Neural cell (in vitro differentiated cells): Measurements from ENCODE around the gene RNF144B.

Experiments
- CTCF ChIP-seq: fragments of 450-650 bp; IDR thresholded peaks from 2 replicates; pipeline ENCODE4 v1.5.1; 2014; ENCODE audit warnings: antibody characterized with exemption, mild to moderate bottlenecking, moderate library complexity; ENCODE audit not compliant: poor library complexity, severe bottlenecking
- EP300 ChIP-seq: fragments of 450-650 bp; conservative IDR thresholded peaks from 2 replicates; pipeline ENCODE4 v1.6.1; 2014; ENCODE audit warnings: antibody characterized with exemption, mild to moderate bottlenecking, moderate library complexity; ENCODE audit not compliant: poor library complexity, severe bottlenecking
- EZH2 ChIP-seq: fragments of 200-600, 300-800 bp; shearing (Covaris generic), sonication (generic); IDR thresholded peaks from 2 replicates; pipeline ENCODE4 v1.6.1; 2014; ENCODE audit warnings: antibody characterized with exemption, low read length, borderline replicate concordance, mild to moderate bottlenecking; ENCODE audit not compliant: insufficient read depth, poor library complexity, severe bottlenecking
- MXI1 ChIP-seq: fragments of 450-650 bp; conservative IDR thresholded peaks from 2 replicates; pipeline ENCODE4 v1.6.1; 2014; ENCODE audit warnings: antibody characterized with exemption, mild to moderate bottlenecking; ENCODE audit not compliant: poor library complexity, severe bottlenecking
- POLR2AphosphoS5 ChIP-seq: IDR thresholded peaks from 2 replicates; pipeline ENCODE4 v1.6.1; 2012
- RAD21 ChIP-seq: fragments of 450-650 bp; conservative IDR thresholded peaks from 2 replicates; pipeline ENCODE4 v1.6.1; 2014; ENCODE audit warnings: antibody characterized with exemption, mild to moderate bottlenecking, moderate library complexity
- REST ChIP-seq: IDR thresholded peaks from 2 replicates; pipeline ENCODE4 v1.6.1; 2012; ENCODE audit warnings: borderline replicate concordance
- SMC3 ChIP-seq: fragments of 450-650 bp; conservative IDR thresholded peaks from 2 replicates; pipeline ENCODE4 v1.6.1; 2014; ENCODE audit warnings: antibody characterized with exemption, mild to moderate bottlenecking, moderate library complexity; ENCODE audit not compliant: poor library complexity
- TAF1 ChIP-seq: IDR thresholded peaks from 2 replicates; pipeline ENCODE4 v1.6.1; 2012; ENCODE audit warnings: low read depth

- no peak for TF ChIP-seq CTCF
- no peak for TF ChIP-seq EP300
- no peak for TF ChIP-seq TAF1
- TF ChIP-seq REST = no peak
- no peak for TF ChIP-seq MXI1
- TF ChIP-seq POLR2AphosphoS5 = no peak
- no peak for TF ChIP-seq EZH2
- TF ChIP-seq SMC3 = no peak
- no peak for TF ChIP-seq RAD21
Observed at GRCh38 chr6:18383441-18383840, 3.7 kb upstream of the RNF144B start.
